ENCODE measurements around the gene STK10. TPM values are rescaled to one million over a fixed set of nuclear protein-coding genes. Genes with fewer than 3 reads are reported as not detected.
"Not testable (repeated sequence)": the region's sequence is repeated elsewhere in the genome, so short reads cannot be mapped to it uniquely, and the experiment has no call there.

STK10 gene
- 14.5 TPM for total RNA-seq

DNA sequence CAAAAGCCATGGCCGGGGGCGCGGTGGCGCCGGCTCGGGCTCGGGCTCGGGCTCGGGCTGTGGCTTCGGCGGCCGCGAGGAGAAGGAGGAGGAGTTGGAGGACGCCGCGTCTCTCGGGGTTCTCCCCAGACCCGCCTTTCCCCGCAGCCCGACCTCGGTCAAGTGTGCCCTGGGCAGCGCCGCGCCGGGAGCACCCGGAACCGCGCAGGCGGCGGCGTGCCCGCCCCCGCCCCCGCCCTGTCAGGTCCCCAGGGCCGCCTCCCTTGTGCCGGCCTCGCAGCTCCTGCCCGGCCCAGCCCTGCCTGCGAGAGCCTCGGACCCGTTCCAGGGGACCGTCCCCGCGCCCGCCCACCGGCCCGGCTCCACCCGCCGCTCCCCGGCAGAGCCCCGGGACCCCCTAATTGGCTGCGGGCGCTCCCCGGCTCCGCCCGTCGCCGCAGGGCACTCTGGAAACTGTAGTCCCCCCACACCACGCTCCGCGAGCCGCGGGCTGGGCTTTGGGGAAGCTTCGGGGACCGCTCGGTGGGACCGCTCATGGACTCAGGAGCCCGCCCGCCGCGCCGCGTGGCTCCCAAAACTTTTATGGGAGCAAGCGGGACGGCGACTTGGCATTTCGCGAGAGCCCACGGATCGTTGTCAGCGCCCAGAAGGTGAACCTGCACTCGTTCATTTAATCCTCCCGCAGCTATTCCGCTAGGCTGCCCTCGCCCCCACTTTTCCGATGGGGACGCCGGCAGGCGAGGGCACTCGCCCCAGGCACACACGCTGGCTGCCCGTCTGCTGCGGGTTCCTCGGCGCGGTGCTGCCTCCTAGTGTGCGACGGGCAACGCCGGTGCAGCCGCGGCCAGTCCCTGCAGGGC lies at the start of gene STK10:
Gene STK10 (minus strand): TSS at position 192 of the 860 bp plus-strand sequence. CDS start 182 bp downstream, at position 10.
- peak; percentile 86 for DNase-seq

DNA sequence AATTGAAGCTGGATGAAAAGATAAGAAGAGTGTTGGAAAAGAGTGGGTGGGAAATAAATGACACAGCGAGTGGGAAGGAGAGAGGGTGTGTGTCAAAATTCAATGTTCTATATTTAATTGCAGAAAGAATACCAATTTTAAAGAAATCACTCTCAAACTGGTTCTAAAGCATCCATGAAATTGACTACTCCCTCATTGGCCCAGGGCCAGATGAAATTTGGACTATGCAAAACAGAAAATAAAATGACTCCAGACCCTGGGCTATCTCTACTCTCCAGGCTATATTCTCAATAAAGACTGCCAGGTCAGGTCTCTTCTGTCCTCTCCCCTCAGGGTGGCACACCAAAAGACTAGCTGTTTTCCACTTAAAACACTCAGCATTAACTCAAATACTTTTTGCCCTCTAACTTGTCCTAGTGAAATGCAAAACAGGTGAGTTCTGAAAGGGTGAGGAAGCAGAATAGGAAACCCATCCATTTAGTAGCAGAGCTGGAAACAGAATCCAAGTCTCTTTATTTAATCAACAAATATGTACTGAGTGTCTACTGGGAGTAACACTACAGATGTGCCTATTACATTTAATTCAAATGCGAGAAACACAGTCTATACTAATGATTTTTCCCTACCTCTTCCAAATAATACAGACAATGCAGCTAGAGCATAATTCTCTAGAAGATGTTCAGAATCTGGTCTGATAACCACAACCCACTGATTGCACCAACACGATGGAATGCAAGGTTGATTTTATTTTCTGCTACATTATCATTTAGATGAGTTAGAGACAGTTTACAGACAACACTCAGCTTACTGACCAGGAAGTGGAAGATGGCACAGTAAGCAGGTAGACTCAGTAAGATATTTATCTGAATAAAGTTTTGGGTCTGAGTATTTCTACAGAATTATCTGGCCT lies 48.1 kb upstream of the STK10 start:
- DNase-seq = no peak

DNA sequence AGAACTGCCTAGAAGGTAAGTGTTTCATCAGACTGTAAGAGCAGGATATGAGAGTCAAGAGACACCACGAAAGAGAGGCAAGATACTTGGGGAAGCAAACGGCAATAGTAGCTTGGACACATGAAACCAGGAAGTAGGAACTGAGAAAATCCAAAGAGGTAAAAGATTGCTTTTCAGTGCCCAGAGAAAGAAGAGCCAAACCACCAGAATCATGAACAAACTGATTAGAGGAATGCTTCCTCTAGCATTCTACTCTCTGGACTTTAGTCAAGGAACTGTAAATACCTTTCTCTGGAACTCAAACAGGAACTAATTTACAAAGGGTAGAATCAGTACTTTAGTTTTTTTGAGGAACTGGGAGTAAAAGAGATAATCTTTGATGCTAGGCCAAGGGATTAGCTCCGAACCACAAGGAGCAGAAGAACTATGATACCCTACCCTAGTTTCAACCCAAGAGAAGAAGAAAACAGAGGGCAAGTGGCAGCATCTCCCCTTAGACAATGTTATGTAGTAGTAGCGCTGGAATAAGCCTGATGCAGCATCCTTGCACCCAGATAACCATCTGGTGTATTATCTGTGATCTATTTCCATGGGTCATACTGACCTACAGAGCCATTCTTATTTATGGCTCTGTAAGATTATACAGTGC lies 47.2 kb upstream of the STK10 start:
- no peak for DNase-seq

DNA sequence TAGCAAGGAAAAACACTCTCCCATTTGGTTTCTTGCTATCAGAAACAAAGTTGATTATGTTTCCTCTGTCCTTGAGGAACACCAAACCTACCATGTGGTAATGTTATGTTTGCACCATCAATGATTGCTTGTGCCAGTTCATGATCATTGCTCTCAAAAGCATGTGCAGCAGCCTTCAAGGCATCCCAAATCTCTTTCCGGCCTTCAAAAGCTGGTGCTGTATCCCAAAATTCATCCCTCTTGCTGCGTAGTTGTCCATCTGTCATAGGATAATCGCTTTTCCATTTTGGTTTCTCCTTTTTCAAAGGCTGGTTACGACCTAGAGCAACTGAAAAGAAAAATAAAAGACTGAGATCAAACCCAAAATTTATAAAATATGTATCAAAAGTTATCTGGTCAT lies 46.0 kb upstream of the STK10 start:
- no peak for DNase-seq

DNA sequence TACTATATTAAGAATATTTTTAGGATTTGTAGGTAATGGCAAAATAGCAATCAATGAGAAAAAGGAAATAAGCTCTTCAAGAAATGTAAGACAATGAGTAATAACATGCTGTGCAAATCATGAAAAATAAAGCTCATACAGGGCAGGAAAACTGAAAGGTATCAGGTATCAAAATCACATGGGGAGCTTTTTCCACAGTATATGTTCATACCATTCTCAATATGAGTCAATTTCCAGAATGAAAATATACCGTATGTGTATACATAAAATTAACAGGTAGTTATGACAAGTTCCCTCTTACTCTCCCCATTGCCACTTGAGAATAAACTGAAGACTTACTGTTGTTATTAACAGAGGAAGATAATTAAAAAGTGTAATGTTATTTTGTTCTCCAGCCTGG lies 41.9 kb upstream of the STK10 start:
- DNase-seq = no peak

DNA sequence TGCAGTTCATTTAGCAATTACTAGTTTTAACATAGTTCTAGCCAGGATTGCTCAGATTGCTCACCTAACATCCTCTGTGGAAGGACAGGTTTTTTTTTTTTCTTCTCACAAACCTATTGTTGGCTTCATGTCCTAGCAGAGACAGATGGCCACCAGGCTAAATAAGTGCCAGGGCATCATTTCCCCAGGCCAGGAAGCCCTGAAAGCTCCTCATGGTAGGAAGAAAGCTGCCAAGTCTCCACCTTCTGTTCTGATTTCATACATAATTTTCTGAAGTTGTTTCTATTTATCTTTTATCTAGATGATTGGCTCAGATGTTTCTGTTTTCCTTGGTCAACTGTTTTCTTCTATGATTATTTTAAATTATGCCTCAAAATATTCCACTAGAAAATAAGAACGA lies 37.0 kb upstream of the STK10 start:
- DNase-seq = no peak

DNA sequence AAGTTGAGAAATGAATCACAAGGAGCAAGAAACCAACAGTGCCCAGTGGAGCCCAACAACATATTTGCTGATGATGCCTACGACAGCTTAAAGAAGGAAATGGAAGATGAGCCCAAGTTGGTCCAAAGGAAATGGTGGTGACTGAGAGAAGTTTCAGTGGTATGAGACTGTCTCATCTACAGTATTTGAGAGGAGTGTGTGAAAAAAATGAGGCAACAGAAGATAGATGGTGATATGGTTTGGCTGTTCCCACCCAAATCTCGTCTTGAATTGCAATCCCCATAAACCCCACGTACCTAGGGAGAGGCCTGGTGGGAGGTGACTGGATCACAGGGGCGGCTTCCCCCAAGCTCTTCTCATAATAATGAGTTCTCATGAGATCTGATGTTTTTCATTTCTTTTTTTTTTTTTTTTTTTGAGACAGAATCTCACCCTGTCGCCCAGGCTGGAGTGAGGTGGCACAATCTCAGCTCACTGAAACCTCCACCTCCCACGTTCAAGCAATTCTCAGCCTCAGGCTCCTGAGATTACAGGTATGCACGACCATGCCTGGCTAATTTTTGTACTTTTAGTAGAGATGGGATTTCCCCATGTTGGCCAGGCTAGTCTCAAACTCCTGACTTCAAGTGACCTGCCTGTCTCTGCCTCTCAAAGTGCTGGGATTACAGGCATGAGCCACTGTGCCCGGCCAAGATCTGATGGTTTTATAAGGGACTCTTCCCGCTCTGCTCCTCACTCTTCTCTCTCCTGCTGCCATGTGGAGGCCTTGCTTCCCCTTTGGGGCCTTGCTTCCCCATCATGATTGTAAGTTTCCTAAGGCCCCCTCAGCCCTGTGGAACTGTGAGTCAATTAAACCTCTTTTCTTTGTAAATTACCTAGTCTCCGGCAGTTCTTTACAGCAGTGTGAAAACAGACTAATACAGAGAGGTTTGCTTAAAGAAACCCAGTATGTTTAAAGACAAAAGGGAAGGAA lies 36.2 kb upstream of the STK10 start:
- no peak for DNase-seq

DNA sequence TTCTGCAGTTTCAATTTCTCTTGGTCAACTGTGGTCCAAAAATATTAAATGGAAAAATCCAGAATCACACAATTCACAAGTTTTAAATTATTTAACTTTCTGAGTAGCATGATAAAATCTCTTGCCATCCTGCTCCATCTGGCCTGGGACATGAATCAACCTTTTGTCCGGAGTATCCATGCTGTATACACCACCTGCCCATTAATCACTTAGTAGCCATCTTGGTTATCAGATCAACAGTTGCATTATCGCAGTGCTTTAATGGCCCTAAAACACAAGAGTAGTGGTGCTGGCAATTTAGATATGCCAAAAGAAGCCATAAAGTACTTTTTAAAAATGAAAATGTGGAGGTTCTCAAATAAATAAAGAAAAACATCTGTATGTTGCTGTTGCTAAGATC lies 31.3 kb upstream of the STK10 start:
- DNase-seq = no peak

DNA sequence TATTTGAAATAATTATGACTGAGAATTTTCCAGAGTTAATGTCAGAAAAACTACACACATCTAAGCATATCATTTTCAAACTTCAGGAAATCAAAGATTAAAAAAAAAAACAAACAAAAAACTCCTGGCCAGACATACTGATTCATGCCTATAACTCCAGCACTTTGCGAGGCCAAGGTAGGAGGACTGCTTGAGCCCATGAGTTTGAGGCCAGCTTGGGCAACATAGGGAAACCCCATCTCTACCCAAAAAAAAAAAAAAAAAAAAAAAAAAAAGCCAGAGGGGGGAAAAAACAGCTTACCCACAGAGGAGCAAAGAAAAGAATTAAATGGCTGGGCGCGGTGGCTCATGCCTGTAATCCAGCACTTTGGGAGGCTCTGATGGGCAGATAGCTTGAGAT lies 28.3 kb upstream of the STK10 start:
- no peak for DNase-seq

DNA sequence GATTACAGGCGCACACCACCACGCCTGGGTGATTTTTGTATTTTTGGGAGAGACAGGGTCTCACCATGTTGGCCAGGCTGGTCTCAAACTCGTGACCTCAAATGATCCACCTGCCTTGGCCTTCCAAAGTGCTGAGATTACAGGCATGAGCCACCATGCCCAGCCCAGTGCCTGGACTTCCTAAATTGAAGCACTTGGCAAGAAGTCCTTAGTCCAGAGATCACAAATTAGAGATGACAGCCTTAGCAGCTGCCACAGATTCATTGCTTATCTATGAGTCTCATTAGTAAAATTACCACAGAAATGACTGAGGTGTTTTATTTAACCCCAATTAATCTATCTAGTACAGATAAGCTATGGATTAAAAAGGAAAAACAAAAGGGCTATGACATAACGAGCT lies 25.1 kb upstream of the STK10 start:
- DNase-seq = no peak

DNA sequence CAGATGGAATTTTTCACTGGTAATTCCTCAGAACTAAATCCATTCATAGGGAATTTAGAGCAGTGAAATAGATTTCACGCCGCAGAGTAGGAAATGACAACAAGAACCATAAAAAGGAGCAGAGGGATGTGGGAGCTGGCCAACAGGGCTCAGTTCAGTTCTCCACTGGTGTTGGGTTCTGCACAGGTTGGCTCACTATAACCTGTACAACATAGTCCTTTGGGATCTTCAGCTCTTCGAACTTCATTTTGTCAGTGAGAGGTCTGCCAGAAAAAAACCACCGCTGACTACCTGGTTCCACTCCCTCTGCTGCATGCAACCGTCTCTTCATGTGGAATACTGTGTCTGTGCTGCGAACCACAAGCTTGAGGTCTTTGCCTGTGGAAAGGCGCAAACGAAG lies 23.7 kb upstream of the STK10 start:
- DNase-seq = no peak

DNA sequence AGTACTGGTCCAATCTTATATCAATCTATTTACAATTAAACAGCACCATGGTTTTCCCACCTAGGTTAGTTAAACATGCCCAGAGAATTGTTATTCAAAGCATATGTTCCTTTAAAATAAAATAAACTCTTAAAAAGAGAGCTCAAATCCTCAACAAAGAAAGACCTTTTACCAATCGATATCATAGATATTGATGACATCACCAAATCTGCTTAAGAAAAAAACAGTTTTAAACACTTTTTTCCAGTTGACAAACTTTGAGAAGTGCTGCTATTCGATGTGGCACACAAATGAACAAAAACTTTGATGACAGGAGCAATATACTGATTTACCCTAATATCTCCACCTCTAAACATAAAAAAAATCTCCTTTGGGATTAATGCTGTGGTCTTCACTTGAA lies 21.7 kb upstream of the STK10 start:
- no peak for DNase-seq

DNA sequence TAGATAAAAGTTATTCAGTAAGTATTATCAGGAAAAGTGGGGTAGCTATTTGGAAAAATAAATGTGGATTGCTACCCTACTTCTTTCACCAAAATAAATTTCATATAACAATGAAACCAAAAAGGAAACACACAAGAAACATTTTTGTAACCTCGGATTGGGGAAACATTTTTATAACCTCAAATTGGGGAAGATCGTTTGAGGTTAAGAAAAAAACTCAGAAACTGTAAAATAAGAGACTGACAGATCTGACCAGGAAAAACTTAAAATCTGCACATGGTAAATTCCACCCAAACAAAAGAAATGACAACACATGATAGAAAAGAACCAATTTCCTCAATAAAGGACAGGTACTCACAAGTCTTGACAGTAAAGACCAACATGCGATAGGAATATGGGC lies 19.5 kb upstream of the STK10 start:
- no peak for DNase-seq

DNA sequence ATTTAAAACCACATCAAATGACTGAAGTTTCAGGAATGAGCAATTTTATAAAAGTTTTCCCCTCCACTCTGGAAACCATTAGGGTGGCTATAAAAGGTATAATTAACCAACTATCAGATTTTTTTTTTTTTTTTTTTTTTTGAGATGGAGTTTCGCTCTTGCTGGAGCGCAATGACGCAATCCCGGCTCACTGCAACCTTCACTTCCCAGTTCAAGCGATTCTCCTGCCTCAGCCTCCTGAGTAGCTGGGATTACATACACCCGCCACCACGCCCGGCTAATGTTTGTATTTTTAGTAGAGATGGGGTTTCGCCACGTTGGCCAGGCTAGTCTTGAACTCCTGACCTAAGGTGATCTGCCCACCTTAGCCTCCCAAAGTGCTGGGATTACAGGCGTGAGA lies 18.0 kb upstream of the STK10 start:
- DNase-seq = not testable (repeated sequence)

DNA sequence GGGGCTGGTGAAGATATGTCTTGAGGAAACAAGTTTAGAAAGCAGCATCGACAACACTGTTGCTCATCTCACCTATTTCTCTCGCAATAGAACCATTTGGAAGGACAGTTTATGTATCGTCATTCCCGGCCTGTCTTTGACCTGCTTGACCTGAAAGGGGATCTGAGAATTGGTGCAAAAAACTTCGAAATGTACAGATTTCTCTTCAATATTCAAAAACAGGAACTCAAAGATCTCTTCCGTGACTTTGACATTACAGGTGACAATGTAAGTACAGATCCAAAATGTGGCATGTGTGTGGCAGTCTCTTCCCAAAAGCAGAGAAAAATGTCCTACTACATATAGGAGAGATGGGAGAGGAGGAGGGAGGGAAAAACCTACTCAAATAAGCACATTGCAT lies 12.5 kb upstream of the STK10 start:
- DNase-seq = no peak

DNA sequence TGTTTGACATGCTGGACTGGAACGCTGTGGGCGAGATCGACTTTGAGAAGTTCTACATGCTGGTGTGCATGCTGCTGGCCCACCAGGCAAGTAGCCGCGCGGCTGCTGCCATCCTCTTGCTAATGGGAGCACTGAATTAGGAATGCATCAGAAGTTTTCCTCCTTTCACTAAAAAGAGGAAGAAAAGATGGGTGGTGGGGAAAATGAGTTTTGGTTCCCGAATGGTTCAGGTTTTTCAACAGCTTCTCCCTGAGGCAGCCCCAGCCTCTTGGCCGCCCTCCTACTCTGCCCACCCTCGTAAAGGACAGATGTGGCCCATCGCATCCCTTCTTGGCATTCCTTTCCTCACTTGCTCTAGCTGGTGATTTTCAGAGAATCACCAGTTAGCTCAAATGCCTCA lies 11.4 kb upstream of the STK10 start:
- no peak for DNase-seq

DNA sequence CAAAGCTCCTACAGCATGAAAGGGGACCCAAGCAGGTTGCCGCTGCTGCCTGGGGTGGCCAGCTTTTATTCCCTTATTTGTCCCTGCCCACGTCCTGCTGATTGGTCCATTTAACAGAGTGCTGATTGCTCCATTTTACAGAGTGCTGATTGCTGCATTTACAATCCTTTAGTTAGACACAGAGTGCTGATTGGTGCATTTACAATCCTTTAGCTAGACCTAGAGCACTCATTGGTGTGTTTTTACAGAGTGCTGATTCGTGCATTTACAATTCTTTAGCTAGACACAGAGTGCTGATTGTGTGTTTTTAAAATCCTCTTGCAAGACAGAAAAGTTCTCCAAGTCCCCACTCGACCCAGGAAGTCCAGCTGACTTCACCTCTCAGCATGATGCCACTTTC lies 9.8 kb upstream of the STK10 start:
- DNase-seq = not testable (repeated sequence)

DNA sequence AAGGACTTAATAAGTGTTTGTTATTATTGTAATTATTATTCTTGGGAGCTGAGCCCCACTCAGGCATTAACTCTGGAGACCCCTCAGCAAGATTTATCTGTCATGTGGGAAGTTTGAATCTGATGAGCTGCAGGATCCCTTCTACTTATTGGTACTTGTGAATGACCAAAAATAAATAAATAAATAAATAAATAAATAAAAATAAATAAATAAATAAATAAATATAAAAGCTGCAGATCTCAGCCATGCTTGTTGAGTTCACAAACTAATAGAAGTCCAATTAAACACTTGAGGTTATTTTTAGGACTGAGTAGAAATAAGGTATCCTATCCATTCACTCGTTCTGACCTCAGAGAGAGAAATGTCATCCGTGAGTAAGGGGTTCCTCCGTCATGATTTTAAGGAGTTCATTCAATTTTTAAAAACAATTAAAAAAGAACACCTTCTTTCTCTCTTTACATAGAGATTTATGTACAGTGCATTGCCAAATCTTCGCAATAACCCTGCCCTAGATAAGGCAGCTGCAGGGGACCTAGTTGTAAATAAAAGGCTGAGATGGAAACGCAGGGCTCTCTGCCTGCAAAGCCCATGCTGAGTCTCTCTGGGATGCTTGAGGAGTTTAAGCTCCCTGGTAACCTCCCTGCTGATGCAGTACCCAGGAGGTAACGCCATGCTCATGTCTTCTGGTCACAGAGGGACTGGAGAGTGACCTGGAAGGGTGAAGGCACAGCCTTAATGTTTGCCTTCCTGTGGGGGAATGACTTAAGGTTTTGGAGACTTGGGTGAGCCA lies 7.2 kb upstream of the STK10 start:
- DNase-seq = no peak

DNA sequence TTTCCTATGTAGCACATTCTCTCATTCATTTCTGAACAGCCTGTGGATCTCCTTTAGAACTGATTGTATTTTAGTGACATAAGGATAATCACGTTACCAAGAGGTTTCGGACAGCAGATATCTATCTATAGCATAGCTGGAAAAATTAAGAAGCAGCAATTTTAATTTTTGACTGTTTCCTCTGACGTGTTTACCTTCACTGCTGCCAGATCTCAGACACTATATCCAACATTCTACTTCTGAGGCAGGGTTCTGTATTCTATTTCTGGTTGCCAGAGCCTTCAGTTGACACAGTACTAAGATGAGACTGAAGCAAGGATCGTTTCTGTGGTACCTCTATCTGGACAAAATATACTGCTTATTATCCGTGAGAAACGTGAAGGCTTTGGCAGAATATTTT lies 5.8 kb upstream of the STK10 start, which contains the start of gene EFCAB9:
Gene EFCAB9 (plus strand): TSS at position 301 of the 400 bp plus-strand sequence. CDS start 1 bp downstream, at position 302.
- DNase-seq = no peak

DNA sequence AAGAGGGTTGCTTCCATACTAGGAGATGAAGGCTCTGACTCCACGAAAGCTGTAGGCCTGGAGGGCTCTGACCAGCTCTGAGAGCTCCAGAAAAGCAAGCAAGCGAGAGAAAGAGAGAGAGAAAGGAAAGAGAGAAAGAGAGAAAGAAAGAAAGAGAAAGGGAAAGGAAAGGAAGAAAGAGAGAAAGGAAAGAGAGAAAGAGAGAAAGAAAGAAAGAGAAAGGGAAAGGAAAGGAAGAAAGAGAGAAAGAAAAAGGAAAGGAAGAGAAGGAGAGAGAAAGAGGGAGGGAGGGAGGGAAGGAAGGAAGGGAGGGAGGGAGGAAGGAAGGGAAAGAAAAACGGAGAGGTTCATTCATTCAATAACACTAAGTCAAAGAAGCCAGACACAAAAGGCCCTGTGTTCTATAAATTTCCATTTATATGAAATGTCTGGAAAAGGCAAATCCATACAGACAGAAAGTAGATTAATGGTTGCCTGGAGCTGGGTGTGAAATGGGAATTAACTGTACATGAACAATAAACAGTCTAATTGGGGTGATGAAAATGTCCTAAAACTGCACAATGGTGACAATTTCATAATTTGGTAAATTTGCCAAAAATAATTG lies 1.8 kb upstream of the STK10 start:
- DNase-seq = no peak

Measured in skin of body (tissue), 2 donors.